HG03066 (cell line): ENCODE results near the gene CLP1.

ENCODE experiments used
- ATAC-seq: cut with Tn5 transposase; IDR thresholded peaks from one replicate; pipeline ENCODE4 v1.9.1; 2021; ENCODE audit warnings: low read depth; ENCODE audit not compliant: unreplicated experiment

Gene CLP1

GRCh38 chr11:57657194-57658022 lies at the start of gene CLP1:
TSS of gene CLP1 (plus strand) at chr11:57657762. CDS start at chr11:57659477, 1,715 bp downstream.
- ATAC-seq: peak; percentile 98

GRCh38 chr11:57610170-57610569 lies 47.4 kb upstream of the CLP1 start:
- ATAC-seq: no peak

- ATAC-seq: no peak
Observed at GRCh38 chr11:57614234-57614772, 43.3 kb upstream of the CLP1 start.

- ATAC-seq: no peak
Observed at GRCh38 chr11:57615308-57615707, 42.3 kb upstream of the CLP1 start.

- no peak for ATAC-seq
Observed at GRCh38 chr11:57616595-57616994, 41.0 kb upstream of the CLP1 start.

- no peak for ATAC-seq
Observed at GRCh38 chr11:57618438-57618837, 39.1 kb upstream of the CLP1 start.

- ATAC-seq: no peak
Observed at GRCh38 chr11:57619331-57619730, 38.2 kb upstream of the CLP1 start.

GRCh38 chr11:57620467-57620866 lies 37.1 kb upstream of the CLP1 start:
- no peak for ATAC-seq

- no peak for ATAC-seq
Observed at GRCh38 chr11:57622263-57622662, 35.3 kb upstream of the CLP1 start.

- ATAC-seq: no peak
Observed at GRCh38 chr11:57624864-57625263, 32.7 kb upstream of the CLP1 start.

- no peak for ATAC-seq
Observed at GRCh38 chr11:57626895-57627294, 30.7 kb upstream of the CLP1 start.

- no peak for ATAC-seq
Observed at GRCh38 chr11:57630171-57630570, 27.4 kb upstream of the CLP1 start.

- no peak for ATAC-seq
Observed at GRCh38 chr11:57632116-57632515, 25.4 kb upstream of the CLP1 start.

- no peak for ATAC-seq
Observed at GRCh38 chr11:57633394-57634070, 24.0 kb upstream of the CLP1 start.

GRCh38 chr11:57634311-57634710 lies 23.3 kb upstream of the CLP1 start:
- no peak for ATAC-seq

- no peak for ATAC-seq
Observed at GRCh38 chr11:57635246-57635645, 22.3 kb upstream of the CLP1 start.

GRCh38 chr11:57637626-57638004 lies 19.9 kb upstream of the CLP1 start:
- ATAC-seq: no peak

- ATAC-seq: no peak
Observed at GRCh38 chr11:57638005-57638781, 19.4 kb upstream of the CLP1 start.

GRCh38 chr11:57638811-57639320 lies 18.7 kb upstream of the CLP1 start:
- no peak for ATAC-seq

GRCh38 chr11:57639321-57640067 lies 18.1 kb upstream of the CLP1 start:
- ATAC-seq: no peak
